ENCODE results near the gene PAGE3. TPM values are rescaled to one million over a fixed set of nuclear protein-coding genes. Genes with fewer than 3 reads are reported as not detected.

The PAGE3 gene
- total RNA-seq, result not detected
- not detected for polyA plus RNA-seq
- long read RNA-seq, donor 1, result 0 reads
- long read RNA-seq, donor 2, result 0 reads
- long read RNA-seq, donor 3, result 0 reads

GRCh38 chrX:55264816-55265215 lies at the start of gene PAGE3:
PAGE3 (minus strand) TSS chrX:55264916; CDS start chrX:55263903, 1,013 bp downstream.
- H3K36me3 ChIP-seq, result no peaks in the 10 kb centered on the region
- H3K4me3 ChIP-seq, result no peak within 1 kb of the TSS
- H3K4me1 ChIP-seq, result no peaks in the 10 kb centered on the region
- H3K27ac ChIP-seq, result no peak within 1 kb of the TSS
- intact Hi-C loops (cut with DNase I), result no loop called here
- ATAC-seq (no peak), DNase-seq (no peak)
- TF ChIP-seq CTCF (IDR thresholded peaks at IDR 0.05), result no peak
- peaks cover 0 to 15% (median 0%) of the 10 kb centered on the region in 11 donors for H3K9me3 ChIP-seq
- peaks cover 0 to 18% (median 0%) of the 10 kb centered on the region in 7 donors for H3K27me3 ChIP-seq
- 92 to 93% methylated on average over 5 of the region's 5 CpGs for WGBS, 2 donors

- Histone ChIP-seq H3K4me3 (no peak overlapping the region), H3K27ac (no peak overlapping the region)
- DNase-seq, result no peak
Observed at GRCh38 chrX:55312655-55313054, 47.9 kb upstream of the PAGE3 start.

GRCh38 chrX:55290963-55291362 lies 26.2 kb upstream of the PAGE3 start:
- Histone ChIP-seq H3K9me3 (peaks cover 0 to 15% (median 0%) of the 10 kb centered on the region in 11 donors), H3K4me1 (no peaks in the 10 kb centered on the region), H3K27me3 (peaks cover 0 to 3% (median 0%) of the 10 kb centered on the region in 7 donors), H3K27ac (no peak overlapping the region), H3K36me3 (no peaks in the 10 kb centered on the region), H3K4me3 (no peak overlapping the region)
- no peak for TF ChIP-seq CTCF (IDR thresholded peaks at IDR 0.05)
- 74 to 80% methylated on average over 3 of the region's 3 CpGs for WGBS, 2 donors
- DNase-seq (no peak), ATAC-seq (no peak)
- intact Hi-C loops (cut with DNase I), result no loop called here

More at GRCh38 chrX:55312655-55313054, 47.9 kb upstream of the PAGE3 start:
- no peak for ATAC-seq
- Histone ChIP-seq H3K9me3 (no peaks in the 10 kb centered on the region), H3K4me1 (no peaks in the 10 kb centered on the region), H3K36me3 (no peaks in the 10 kb centered on the region), H3K27me3 (no peaks in the 10 kb centered on the region)
- intact Hi-C loops (cut with DNase I), result no loop called here
- TF ChIP-seq CTCF (IDR thresholded peaks at IDR 0.05), result no peak

GRCh38 chrX:55279832-55280231 lies 15.1 kb upstream of the PAGE3 start:
- Histone ChIP-seq H3K27me3 (peaks cover 0 to 6% (median 0%) of the 10 kb centered on the region in 7 donors), H3K36me3 (no peaks in the 10 kb centered on the region), H3K9me3 (no peaks in the 10 kb centered on the region), H3K27ac (no peak overlapping the region), H3K4me3 (no peak overlapping the region), H3K4me1 (no peaks in the 10 kb centered on the region)
- DNase-seq (no peak), ATAC-seq (no peak)
- TF ChIP-seq CTCF (IDR thresholded peaks at IDR 0.05), result no peak
- 96 to 98% methylated on average over 10 of the region's 10 CpGs for WGBS, 2 donors
- intact Hi-C loops (cut with DNase I), result no loop called here

Data from heart right ventricle (tissue), 16 donors.